GM21526 (cell line): ENCODE results near the gene ITM2C.

ENCODE experiments used
- ATAC-seq: cut with Tn5 transposase; IDR thresholded peaks from one replicate; pipeline ENCODE4 v1.9.1; 2021; ENCODE audit warnings: moderate library complexity; ENCODE audit not compliant: unreplicated experiment, low FRiP score

Gene ITM2C

GRCh38 chr2:230905448-230906421, 41.0 kb downstream of the ITM2C start:
- no peak for ATAC-seq

GRCh38 chr2:230906471-230907230, 41.9 kb downstream of the ITM2C start:
- ATAC-seq = no peak

GRCh38 chr2:230907361-230908091, 42.8 kb downstream of the ITM2C start:
- ATAC-seq = no peak

- ATAC-seq = no peak
Measured at GRCh38 chr2:230908092-230908594, 43.4 kb downstream of the ITM2C start.

GRCh38 chr2:230908595-230909191, 44.0 kb downstream of the ITM2C start:
- ATAC-seq = no peak

- no peak for ATAC-seq
Measured at GRCh38 chr2:230909841-230910545, 45.3 kb downstream of the ITM2C start.

- no peak for ATAC-seq
Measured at GRCh38 chr2:230910546-230911177, 45.9 kb downstream of the ITM2C start.

- ATAC-seq = no peak
Measured at GRCh38 chr2:230912046-230912445, 47.3 kb downstream of the ITM2C start.

GRCh38 chr2:230912724-230913123, 48.0 kb downstream of the ITM2C start:
- ATAC-seq = no peak

GRCh38 chr2:230913406-230914143, 48.8 kb downstream of the ITM2C start:
- ATAC-seq = no peak

- ATAC-seq = no peak
Measured at GRCh38 chr2:230914886-230915285, 50.1 kb downstream of the ITM2C start.

- no peak for ATAC-seq
Measured at GRCh38 chr2:230915319-230915718, 50.6 kb downstream of the ITM2C start.

- ATAC-seq = no peak
Measured at GRCh38 chr2:230916218-230916617, 51.5 kb downstream of the ITM2C start.

- ATAC-seq = no peak
Measured at GRCh38 chr2:230919240-230919639, 54.5 kb downstream of the ITM2C start.

- ATAC-seq = no peak
Measured at GRCh38 chr2:230919681-230920080, 54.9 kb downstream of the ITM2C start.

- ATAC-seq = no peak
Measured at GRCh38 chr2:230920167-230920566, 55.4 kb downstream of the ITM2C start.

- ATAC-seq = no peak
Measured at GRCh38 chr2:230921806-230922595, 57.3 kb downstream of the ITM2C start.
